ENCODE results near the gene DCHS1.

The DCHS1 gene

DNA sequence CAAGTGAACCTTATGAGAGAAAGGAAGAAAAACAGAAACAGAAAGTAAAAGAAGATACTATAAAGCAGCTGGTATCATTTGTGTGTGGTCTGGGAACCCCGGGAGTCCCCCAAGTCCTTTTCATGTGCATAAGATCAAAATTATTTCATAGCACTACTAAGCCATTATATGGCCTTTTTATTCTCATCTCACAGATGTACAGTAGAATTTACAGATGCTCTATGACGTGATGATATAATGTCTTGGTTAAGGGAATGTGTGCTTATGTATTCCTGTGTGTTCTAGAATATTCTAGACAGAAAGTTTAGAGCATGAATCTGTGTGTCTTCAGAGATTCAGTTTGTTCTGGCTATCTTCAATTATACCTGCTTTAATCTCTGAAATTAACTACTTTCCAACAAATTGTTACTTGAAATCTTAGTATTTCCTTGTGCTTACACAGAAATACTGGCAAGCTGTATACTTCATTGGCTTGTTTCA, 27.8 kb downstream of the DCHS1 start:
- no peak for DNase-seq

DNA sequence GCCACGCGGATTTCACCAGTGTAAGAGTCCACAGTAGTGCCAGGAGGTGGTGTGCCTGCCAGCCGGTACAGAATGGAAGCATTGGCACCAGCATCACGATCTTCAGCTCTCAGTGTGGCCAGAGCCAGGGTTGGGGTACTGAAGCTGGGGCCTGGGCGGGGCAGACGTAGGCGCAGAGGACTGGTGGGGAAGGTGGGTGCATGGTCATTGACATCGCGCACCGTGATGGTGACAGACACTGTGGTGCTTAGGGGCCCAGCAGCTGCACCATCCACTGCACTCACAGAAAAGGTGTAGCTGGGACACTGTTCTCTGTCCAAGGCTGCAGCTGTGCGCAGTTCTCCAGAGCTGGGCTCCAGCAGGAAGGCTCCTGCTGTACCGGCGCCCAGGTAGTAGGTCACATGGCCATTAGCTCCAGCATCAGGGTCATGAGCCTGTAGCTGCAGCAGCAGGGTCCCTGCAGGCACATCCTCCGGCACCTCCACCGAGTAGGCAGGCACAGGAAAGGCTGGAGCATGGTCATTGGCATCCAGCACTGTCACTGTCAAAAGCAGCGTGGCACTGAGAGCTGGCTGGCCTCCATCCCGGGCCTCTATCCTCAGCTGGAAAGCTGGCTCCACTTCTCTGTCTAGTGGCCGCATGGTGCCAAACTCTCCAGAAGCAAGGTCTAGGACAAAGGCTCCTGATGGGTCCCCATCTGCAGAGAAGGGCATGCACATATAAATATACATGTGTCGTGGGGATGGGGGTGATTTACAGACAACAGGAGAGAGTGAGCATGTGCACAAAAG, 28.4 kb downstream of the DCHS1 start:
- no peak for DNase-seq

DNA sequence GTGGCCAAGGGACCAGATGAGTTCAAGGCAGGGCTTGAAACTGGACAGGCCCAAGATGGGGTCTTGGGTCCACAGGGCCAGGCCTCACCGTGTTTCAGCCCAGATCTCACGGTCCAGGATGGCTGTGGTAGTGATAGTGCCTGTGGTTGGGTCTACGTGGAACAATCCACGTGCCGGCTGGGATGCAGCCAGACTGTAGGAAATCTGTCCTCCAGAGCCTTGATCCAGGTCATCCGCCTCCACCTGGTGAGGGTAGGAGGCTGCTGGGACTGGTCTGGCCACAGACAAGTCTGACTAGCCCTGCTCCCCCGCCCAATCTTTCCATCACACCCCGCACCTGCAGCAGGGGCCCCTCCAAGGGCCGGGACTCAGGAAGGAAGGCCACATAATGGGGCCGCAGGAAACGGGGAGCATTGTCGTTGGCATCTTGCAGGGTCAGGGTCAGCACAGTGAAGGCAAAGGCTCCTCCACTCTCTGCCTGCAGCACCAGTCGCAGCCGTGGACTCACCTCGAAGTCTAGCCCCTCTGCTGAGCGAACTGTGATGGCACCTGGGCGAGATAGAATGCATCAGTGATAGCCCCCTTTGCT, 29.7 kb downstream of the DCHS1 start:
- no peak for DNase-seq

DNA sequence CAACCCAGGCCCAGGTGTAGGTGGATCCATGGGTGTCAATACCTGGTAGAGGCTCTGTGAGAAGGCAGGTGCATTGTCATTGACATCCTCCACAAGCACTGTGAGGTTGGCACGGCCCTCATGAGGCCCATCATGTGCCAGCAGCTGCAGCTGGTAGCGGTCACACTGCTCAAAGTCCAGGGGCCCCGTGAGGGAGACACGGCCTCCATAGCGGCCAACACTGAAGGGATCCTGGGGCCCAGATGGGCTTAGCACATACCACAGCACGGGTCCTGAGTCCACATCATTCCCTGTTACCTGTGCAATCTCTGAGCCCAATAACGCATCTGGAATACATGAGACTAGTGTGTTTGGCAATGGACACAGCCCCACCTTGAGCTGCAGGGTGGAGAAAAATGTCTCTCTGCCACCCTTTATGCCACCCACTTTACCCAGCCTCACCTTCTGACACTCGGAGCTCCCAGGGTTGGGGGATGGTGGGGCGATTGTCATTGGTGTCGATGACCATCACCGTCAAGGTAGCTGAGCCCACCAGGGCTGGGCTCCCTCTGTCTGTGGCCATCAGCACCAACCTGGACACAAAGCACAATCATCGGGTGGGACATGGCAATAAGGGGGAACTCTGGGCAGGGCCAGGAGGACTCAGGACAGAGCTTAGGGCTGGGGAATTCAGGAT, 30.3 kb downstream of the DCHS1 start:
- no peak for DNase-seq

DNA sequence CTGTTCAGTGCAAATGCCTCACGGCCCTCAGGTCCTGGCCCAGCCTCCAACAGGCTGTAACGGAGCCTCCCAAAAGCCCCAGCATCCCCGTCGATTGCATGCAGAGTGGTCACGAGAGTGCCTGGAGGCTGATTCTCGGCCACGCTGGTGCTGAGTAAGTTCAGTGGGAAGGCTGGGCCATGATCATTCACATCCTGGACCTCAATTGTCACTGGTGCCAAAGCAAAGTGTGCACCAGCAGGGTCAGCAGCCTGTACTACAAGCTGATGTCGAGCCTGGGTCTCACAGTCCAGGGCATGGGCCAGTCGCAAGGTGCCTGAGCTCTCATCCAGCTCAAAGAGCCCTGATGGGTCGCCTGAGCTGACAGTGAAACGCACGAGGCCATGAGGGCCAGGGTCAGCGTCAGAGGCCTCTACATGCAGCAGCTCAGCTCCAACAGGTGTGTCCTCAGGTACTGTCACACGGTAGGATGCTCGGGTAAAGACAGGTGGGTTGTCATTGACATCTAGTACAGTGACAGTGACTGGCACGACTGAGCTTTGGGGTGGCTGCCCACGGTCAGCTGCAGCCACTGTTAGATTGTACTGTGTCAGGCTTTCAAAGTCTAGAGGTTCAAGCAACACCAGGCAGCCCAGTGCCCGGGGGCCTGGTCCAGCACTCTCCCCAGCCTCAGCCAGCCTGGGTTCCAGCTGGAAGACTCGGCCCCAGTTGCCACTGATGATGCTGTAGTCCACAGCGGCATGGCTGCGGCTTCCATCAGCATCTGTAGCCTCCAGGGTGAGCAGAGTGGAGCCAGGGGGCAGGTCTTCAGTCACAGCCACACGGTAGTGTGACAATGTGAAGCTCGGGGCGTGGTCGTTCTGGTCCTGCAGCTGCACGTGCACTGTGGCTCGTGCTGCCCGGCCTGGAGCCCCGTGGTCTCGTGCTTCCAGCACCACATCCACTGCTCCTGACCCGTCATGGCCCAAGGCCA, 31.9 kb downstream of the DCHS1 start:
- no peak for DNase-seq

DNA sequence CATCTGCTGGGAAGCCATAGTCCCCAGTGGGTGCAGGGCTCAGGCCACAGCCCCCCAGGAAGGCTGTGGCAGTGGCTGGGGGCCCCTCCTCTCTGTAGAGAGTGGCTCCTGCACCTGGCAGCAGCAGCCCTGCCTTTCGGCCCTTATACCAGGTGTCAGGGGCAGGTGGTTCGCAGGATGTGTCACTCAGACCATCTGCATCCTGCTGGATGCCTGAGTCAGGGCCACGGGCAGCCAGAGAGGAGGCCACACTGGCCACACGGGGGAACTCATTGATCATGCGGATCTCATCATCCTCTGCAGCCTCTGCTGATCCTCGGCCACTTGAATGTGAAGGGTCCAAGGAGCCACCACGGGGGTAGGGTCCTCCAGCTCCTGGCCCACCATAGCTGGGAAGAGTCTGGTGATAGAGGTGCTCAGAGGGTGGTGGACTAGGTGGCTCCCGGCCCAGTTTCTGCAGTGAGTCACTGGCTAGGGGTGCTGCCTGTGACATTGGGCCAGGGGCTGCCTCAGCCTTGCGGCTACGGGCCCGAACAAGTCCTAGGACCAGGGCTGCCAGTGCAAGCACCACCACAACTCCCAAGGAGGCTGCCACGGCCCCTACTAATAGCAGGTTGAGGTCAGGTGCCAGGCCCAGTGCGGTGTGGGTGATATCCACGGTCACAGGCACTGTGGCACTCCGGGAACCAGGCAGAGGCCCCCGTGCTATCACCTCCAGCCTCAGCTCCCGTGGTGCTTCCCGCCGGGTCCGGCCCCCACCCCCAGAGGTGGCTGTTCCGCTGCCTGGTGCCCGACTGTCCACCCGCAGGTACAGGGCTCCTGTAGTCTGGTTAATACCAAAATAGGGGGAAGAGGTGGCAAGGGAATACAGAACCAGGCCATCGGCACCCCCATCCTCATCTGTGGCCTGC, 33.1 kb downstream of the DCHS1 start:
- no peak for DNase-seq

DNA sequence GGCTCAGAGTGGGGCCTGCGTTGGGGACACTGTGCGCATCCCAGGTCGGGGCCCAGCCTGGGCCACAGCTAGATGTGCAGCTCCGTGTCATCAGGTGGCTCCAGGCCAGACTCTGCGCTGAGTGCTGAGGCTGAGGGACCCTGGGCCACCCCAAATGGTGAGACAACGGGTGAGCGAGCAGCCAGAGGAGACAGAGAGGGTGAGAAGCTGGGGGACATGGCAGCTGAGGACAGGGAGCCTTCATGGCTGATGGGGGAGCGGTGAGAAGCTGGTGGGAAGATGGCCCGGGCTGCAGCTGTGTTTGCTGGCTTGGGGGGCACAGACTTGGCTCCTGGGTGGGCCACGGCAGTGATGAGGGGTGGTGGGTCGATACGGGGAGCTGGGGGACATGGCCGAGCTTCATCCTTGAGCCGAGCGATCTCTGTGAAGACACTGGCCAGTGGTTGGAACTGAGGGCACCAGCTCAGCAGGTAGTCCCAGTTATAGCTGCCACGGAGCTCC, 33.8 kb downstream of the DCHS1 start:
- no peak for DNase-seq

DNA sequence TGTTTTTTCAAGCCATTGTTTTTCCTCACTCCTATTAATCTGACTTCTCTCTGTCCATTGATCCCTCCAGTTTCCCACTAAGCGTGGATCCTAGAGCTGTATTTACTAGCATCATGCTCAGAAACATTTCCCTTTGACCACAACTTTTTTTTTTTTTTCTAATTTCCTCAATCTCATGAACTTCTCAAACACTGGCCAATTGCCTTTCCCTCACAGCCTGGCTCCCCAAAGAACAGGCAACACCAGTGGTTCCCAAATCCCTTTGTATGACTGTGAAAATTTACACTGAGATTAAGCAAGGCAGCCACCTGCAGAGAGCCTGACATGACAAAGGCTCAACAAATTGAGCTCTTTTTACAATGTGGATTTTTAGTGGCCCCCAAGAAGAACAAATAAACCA, 35.0 kb downstream of the DCHS1 start:
- DNase-seq = no peak

DNA sequence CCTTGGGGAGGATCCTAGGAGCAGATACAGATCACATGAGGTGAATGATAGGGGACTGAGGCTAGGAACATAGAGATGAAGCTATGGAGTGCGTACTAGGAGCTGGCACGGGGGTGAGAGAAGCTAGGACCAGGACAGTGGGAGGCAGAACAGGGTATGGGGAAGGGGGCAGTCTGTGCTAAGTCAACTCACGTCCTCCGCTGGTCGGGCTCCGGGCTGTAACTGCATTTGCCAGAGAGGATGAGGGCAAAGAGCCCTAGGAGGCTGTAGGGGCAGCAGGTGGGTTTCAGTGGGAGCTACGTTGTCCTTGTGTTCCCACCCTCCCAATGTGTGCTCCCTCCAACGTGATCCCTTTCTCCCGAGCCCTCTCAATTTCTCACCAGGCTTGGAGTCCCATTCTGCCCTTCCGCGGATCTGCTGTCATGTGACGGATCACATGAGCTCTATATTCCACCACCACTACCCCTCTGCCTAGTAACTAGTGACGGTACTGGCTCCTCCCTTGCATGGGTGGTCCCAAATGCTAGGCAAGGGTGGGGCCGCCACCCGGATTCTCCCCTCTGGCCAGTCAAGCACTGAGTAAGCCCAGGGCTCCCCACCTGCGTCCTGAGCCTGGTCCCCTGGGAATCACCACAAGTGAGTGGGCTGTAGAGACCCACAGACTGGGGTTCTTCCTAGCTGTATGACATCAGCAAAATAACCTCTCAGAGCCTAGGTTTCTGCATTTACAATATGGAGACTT, 36.4 kb downstream of the DCHS1 start, which contains the start of gene TPP1:
Gene TPP1 (minus strand): TSS at position 419 of the 742 bp plus-strand sequence. CDS start 22 bp downstream, at position 397.
- peak; percentile 89 for DNase-seq

DNA sequence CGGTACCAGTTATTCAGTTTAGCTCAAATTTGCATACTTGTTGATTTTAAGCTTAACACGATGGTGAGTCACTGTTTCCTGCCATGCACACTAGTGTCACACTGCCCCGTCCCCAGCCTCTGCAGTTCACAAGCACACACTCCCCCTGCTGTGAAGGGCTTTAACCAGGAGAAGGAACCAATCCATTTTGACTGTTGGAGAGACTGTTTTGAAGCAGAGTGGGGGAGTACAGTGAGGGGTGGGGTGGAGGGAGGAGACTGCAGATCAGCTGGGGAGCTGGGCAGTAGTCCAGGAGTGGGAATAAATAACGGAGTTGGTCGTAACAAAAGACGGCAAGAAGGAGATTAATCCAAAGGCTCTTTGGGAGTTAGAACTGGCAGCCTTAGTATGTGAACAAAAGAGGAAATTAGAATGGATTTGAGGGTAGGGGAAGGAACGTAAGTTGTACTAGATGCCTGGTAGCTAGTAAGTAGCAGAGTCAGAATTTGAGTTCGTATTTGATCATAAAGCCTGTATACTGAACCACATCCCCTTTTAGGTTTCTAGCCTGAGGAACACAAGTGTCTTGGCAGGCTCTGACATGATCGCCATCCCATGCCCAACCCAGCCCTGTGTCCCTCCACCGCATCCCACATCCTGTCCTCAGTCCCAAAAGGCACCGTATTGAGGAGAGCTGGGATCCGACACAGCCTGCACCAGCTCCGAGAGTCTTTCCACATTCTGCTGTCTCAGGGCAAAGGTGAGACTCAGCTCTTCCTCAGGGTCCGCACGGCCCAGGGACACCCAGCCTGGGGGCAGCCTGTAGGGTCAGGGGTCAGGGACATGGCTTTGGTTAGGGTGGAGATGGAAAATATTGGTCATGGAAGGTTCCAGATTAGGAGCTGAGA, 37.2 kb downstream of the DCHS1 start:
- peak; percentile 57 for DNase-seq

DNA sequence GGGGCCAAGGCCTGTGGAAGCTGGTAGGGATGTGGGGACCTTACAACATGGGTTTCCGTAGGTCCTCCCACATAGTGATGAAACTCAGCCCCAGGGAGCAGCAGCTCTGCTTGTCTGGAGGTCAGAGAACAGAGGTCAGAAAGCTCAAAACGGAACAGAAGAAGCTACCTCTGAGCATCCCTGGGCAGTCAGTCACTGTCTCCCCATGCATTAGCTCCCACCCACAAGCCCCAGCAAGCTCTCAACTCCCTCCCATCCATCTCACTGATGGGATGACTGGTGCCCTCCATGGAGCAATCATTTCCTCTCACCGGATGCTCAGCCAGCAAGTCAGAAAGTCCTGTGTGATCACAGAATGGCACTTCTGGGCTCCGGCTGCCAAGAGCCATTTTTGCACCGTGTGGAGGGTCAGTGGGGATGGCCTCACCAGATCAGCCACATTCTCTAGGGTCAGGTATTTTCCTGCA, 38.3 kb downstream of the DCHS1 start:
- DNase-seq = no peak

DNA sequence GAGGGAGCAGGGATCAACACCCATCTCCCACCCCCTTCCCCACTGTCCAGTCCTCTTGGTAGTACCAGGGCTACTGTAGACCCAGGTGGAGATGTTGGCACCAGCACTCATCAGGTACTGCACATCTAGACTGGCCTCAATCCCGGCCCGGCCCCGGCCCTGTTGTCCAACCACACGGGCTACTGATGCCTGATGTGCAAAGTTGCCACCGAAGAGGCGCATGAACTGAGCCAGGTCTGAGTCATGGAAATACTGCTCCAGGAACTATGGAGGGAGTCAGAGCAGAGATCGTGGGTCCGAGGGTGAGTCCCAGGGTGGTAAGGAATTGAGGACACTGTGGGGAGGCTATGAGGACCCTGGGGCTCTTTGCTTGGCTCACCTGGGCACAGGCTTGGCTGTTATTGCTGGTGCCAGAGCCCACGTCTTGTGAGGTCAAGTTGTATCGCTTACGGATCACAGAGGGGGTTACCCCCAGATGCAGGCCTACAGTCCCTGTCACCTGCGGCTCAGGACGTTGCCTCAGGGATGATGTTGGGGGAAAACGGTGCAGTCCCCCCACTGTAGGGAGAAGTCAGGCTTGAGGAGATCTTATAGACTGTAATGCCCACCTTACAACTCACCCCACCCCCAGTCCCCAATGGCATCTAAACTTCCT, 38.9 kb downstream of the DCHS1 start:
- no peak for DNase-seq

DNA sequence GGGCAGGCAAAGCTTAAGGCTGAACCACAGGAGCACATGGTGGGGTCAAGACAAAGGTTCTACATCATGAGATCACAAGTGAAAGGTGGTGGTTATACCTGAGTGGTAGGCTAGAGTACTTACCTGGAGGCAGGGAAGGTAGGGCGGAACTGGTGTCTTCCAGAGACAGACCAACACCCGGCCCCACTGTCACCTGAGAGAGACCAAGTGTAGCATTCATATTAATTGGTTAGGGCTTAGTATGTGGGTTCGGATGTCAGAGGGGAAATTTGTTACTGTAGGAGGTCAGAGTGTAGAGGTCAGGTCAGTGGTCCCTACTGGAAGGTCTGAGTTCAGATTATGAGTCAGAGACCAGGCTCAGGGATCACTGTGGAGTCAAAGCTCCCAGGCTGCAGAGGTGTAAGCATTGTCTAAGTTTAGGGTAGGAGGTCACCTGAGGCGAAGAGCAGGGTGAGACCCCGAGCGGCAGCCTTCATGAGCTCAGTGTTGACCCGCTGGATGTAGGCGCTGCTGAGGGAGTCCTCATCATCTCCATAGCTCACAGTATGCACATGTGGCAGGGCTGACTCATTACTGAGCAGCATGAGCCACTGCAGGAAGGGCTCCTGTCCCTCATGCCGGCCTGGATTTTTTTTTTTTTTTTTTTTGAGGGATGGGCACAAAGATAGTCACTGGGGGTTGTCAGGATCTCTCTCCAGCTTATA, 39.6 kb downstream of the DCHS1 start:
- no peak for DNase-seq

DNA sequence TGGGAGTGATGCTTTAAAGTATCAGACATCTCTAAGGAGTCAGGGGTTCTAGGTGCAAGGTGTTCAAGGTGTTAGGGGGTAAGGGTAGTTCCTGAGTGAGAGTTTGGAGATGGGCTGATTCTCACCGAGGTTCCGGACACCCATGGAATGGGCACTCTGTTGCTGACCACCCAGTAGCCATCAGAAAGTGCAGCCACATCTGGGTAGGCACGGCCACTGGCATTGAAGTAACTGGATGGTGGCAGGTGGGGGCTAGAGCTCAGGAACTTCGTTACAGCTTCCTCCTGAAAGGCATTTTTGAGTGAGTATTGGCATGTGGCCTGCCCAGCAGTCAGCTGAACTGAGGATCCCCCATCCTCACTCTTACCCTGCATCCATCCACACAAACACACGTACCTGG, 40.6 kb downstream of the DCHS1 start:
- DNase-seq = no peak

DNA sequence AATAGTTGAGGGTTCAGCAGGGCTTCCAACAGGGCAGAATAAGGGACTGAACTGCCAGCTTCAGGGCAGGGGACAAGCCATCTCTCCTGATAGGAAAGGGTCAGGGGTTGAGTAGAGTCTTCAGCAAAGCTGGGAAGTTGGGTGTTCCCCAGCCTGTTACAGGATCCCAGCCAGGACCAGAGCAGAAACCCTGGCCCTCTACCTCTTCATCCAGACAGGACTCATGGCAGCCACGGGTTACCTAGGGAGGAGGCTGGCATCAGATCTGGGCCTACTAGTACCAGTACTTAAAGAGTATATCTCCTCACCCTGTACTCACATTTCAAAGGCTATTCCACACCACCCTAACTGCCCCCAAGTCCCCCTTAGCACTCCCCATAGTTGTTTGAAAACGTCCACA, 41.2 kb downstream of the DCHS1 start:
- DNase-seq = no peak

DNA sequence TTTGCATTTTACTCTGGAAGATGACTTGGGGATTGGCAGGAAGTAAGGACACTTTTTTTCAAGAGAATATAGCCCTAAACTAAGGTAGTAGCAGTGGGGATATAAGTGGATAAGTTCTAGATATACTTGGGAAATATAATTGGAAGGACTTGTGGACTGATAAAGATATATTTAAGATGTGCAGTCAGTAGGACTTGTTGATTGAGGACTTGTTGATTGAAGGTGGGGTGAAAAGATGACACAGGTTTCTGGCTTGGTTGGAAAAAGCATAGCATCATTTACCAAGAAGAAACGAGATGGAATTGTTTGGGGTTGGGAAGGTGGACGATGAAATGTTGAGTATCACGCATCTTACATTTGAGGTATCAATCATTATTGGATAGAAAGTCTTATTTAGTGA, 42.1 kb downstream of the DCHS1 start:
- DNase-seq = no peak

DNA sequence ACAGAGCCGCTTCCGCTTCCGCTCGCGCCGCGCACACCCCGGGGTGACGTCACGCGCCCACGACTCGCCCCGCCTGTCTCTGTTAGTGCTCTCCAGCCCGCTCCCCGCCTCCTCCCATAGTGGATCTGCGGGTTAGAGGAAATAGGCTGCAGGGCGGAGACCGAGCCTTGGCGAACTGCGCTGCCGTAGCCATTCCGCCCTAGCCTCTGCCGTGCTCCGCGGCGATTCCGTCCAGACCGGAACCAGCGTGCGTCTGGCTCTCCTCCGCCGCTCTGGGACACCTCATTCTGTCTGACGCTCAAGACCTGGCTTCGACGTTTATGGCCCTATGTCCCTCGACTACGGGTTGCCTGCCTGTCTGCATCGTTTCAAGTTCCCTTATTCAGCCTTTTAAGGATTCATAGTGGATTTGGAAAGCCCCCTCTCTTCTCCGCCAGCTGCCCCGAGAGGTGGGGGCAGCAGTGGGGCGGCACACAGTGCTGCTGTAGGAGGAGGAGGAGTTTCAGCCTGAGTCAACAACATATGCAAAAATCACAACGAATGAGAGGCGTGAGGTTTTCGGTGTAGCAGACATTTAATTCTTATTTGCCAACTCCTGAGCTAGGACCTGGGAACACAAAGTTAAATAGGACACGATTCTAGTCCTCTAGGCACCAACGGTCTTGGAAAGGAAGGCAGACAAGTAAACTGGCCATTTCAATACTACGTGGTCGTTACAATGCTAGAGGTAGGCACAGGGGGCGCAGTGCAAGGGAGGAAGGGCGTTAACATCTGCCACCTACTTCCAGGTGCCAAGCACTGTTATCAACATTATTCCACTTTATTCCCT, 43.2 kb downstream of the DCHS1 start, which contains the start of gene TAF10:
Gene TAF10 (minus strand): TSS at position 4 of the 829 bp plus-strand sequence. CDS start 27 bp downstream, outside the sequence.
- DNase-seq = peak; percentile 95

Data from activated gamma-delta T cell treated with Interleukin-2 at 50 U/mL for 16 hours (primary cell).